Measurements from ENCODE around the gene SRCIN1.

Gene SRCIN1

DNA sequence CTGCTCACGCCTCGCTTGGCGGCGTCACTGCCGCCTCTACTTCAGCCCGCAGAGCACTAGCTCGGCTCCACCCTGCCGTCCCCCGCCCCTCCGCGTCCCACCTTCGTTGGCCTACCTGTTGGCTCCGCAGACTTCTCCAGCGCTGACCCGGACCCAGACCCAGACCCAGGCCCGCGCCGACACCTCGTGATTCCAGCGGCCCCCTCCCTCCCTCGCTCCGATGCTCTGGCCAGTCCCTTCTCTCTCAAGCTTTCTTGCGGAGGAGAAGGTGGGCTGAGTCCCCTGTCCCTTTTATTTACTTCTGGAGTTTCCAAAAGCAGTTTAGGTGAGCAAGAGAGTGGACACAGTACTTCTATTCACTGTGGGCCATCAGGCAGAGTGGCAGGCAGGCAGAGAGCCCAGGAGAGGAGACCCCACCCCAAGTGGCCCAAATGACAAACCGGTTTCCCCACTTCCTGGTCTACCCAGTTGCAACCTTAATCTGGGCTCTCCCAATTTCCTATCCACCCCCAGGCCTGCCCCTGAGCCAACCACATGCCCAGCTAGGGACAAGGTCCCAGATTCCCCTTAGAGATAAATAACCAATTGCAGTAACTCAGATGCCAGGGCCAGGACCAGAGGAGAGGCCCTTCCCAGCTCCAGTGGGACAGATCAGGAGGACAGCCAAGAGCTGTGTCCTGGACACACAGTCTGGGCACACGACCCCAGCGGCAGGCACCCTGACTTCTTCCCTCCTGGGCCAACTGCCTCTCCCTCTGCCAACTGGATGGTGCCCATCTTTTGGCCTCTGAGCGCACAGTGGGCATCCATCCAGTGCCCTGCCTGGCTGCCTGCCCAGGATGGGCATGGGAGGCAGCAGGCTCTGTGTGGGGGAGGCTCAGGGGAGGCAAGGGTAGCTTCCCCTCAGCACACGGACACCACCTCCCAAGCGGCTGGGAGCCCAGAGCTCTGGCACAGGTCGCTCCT is 1.2 kb upstream of the SRCIN1 start:
- Mint-ChIP-seq H3K4me1 (peaks cover 29% of the 10 kb centered on the region), H3K27ac (no peak overlapping the region), H3K9me3 (no peaks in the 10 kb centered on the region), H3K4me3 (peak overlapping the region; percentile 63), H3K36me3 (peaks cover 5% of the 10 kb centered on the region)
- no peak for DNase-seq (ENCODE audit: low spot score in 2 of 2)
- no peak for ATAC-seq

DNA sequence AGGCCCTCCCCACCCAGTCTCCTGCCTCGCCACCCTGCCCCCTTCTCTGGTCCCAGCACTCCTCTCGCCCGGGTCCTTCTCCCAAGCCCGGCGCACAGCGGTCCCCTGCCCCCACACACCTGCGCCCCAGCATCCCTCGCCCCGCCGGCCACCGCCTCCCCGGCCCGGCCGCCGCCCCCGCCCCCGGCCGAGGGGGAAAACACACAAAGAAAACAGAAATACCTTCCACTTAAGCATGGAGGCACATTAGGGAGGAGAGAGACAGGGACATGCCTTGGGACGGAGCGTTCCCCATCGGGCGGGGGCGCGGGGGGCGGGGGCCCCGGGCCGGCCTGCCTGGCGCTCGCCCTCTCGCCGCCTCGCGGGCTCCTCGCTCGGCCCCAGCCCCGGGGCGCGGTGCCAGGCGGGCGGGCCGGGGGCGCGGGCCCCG is 326 bp downstream of the SRCIN1 start:
- H3K4me3 Mint-ChIP-seq, result peak overlapping the region; percentile 63
- no peaks in the 10 kb centered on the region for H3K9me3 Mint-ChIP-seq
- H3K36me3 Mint-ChIP-seq, result peaks cover 5% of the 10 kb centered on the region
- no peak for DNase-seq (ENCODE audit: low spot score in 2 of 2)
- no peak overlapping the region for H3K27ac Mint-ChIP-seq
- peaks cover 35% of the 10 kb centered on the region for H3K4me1 Mint-ChIP-seq
- peak; percentile 1 for ATAC-seq

DNA sequence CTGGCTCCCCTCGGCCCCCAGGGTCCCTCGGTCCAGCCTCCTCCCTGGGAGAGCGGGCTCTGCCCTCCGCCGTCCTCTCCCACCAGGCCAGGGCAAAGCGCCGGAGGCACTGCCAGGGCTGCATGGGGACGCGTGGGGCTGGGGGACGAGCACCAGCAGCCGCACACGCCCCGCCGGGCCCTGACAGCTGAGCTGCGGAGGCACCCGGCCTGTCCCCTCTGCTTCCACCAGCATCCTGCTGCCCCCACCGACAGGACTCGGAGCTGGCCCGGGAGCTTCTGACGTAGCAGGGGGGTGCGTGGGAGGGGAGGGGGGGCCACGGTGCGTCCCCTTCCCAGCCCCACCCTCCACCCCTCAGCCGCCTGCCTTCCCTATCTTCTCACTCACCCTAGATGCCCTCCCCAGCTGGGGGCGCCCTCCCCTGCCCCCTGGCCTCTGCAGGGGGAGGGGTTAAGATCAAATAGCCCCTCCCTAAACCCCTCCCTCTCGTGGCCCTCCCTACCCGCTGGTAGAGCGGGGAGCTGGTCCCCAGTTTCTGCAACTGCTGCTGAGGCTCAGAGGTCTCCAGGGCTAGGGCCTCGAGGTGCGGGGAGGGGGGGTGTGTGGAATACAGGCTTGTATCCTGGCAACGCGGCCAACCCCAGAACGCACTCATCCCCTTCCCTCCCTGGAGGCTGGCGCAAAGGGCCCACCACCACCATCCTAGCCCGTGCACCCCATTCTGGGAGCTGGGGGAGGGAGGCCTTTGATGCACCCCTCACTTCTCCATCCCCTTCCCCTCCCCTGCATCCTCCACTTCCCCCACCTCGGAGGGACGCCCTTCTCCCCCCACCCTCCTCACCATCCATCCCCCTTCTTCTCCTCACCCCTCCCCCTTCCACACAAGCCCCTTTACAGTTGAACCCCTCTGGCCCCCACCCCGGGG is 1.0 kb downstream of the SRCIN1 start:
- ATAC-seq (peak; percentile 20), DNase-seq (ENCODE audit: low spot score in 2 of 2) (no peak)
- Mint-ChIP-seq H3K4me1 (peaks cover 35% of the 10 kb centered on the region), H3K36me3 (peaks cover 5% of the 10 kb centered on the region), H3K27ac (no peak overlapping the region), H3K4me3 (peak overlapping the region; percentile 63), H3K9me3 (no peaks in the 10 kb centered on the region)

DNA sequence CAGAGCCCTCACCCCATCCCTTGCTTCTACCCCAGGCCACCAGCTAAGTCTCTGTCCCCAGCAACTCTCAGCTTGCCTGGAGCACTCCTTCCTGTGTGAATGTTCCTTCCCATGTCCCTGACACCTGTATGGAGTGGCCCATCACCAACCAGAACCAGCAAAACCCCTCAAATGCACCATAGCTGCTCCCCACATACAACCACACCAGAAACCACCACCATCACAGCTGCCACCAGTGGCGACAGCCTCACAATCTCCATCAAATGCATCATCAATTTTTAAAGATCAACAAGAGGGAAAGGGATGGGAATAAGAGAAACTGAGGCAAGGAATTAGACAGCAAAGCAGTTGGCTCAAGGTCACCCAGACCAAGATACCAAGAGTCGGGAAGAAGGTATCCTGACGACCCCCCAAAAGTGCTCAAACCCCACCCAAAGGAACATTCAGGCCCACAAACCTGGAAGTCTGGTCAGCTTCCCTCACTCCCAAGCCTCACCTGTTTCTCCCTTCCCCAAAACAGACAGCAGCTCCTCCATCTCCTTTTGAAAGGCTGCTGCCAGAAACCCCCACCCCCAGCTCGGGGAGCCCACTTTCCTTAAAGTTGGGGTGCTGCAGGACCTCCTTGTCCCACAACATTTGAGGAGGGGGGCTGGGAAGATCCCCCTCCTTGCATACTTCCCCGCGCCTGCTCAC is 1.8 kb downstream of the SRCIN1 start:
- peaks cover 5% of the 10 kb centered on the region for H3K36me3 Mint-ChIP-seq
- H3K9me3 Mint-ChIP-seq, result no peaks in the 10 kb centered on the region
- ATAC-seq (no peak), DNase-seq (ENCODE audit: low spot score in 2 of 2) (no peak)
- H3K4me1 Mint-ChIP-seq, result peaks cover 35% of the 10 kb centered on the region
- no peak overlapping the region for H3K4me3 Mint-ChIP-seq
- H3K27ac Mint-ChIP-seq, result no peak overlapping the region

DNA sequence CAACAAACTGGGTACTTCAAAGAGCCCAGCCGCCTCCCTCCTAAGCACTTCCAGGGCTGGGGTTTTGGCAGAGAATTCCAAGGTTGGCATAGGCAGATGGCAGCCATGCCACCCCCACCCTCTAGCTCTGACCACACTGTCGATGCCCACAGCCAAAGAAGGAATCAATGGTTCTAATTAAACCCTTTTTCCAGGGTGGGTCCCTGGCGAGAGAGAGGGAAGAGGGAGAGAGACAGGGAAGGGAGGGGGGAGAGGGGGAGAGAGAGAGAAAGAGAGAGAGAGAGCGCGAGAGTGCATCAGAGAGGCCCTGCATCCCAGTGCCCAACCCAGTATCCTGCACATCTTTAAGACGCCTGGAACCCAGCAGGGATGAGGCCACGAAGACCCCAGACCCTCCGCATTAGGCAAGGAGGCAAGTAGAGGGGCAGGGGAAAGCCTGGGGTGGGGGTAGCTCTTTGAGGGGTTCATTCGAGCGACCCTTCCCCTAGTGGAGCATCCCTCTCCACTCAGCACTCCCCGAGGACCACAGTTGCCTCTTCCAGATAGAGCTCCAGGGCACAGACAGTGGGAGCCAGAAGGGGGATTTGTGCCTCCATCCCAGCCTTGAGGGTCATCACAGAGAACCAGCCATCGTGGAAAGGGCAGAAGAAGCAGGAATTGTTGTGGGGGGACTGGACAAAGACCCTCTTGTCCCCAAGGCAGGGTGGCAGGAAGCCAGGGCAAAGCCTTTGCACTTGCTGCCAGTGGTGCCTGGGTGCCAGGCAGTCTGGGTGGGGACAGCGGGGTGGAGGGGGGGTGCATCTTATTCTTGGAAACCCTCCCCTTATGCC is 2.6 kb downstream of the SRCIN1 start:
- no peak overlapping the region for H3K4me3 Mint-ChIP-seq

DNA sequence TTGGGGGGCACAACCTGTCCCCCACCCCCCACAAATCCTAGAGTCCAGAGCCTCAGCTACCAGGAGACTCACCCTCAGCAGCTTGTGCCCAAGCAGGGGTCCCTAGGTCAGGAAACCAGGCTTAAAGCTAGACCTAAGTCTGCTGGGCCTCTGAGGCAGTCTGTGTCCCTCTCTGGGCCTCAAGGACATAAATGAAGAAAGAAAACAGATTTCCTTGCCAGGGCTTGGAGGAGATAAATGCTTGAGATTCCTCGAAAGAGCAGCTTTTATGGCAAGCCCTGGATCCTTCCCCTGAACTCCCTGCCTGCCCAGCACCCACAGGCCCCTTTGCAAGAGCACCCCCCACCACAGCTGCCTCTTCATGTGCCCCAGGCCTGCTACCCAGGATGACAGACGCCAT is 3.3 kb downstream of the SRCIN1 start:
- peaks cover 5% of the 10 kb centered on the region for H3K36me3 Mint-ChIP-seq
- H3K4me3 Mint-ChIP-seq, result no peak overlapping the region
- no peak overlapping the region for H3K27ac Mint-ChIP-seq
- DNase-seq (ENCODE audit: low spot score in 2 of 2) (no peak), ATAC-seq (no peak)
- H3K4me1 Mint-ChIP-seq, result peaks cover 38% of the 10 kb centered on the region
- H3K9me3 Mint-ChIP-seq, result no peaks in the 10 kb centered on the region

More for the DNA sequence above, 2.6 kb downstream of the SRCIN1 start:
- ATAC-seq (no peak), DNase-seq (ENCODE audit: low spot score in 2 of 2) (no peak)
- H3K36me3 Mint-ChIP-seq, result peaks cover 5% of the 10 kb centered on the region
- no peaks in the 10 kb centered on the region for H3K9me3 Mint-ChIP-seq
- H3K27ac Mint-ChIP-seq, result no peak overlapping the region
- H3K4me1 Mint-ChIP-seq, result peaks cover 35% of the 10 kb centered on the region

DNA sequence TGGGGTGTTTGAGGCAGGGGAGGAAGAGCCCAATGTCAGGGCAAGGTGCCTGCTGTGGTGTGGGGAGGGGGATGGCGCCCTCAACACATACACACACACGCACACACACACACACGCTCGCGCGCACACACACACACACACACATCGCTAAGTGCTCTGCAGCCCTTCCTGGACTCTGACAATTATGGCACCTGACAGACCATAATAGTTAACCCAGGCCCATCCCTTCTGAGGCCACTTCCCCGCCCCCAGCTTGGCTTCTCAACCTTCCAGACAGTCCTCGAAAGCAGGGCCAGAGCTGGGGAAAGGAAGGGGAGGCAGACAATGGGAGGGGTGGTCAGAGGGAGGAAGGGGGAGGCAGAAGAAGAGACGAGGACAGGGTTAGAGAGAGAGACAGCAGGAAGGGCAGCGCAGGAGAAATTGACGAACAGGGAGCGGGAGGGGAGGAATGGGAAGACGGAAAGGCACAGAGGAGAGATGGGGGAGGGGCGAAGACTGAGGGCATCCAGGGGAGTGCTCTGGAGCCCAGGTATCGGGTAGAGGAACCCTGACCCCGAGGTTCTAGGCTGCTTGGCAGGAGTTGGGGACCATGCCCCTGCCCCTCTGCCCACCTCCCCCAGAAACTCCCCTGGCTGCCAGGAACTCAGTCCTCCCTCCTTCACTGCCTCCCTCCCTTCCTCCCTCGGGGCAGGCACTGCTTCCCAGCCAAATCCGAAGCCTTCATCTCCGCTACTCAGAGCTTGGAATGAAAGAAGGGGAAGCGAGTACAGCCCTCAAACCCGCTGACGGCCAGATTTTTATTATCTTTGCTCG is 4.0 kb downstream of the SRCIN1 start:
- no peak for ATAC-seq
- DNase-seq (ENCODE audit: low spot score in 2 of 2), result no peak
- Mint-ChIP-seq H3K27ac (no peak overlapping the region), H3K9me3 (no peaks in the 10 kb centered on the region), H3K4me3 (no peak overlapping the region), H3K36me3 (peaks cover under 1% of the 10 kb centered on the region), H3K4me1 (peaks cover 38% of the 10 kb centered on the region)

DNA sequence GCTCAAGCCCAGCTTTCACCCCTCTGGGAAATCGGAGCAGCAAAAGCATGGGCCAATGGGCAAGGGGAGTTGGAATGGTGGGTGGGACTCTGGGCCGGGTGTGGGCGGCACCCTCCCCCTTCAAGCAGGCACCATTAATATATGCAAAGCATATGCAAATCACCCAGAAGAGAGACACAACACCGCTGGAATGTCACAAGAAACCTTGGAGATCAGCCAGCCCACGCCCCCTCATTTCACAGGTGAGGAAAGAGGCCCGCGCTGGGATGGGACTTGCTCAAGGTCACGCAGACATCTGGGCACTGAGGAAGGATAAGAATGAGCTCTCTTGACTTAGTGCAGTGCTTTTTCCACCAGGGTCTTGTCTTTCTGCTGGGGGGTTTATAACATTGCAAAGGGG is 4.8 kb downstream of the SRCIN1 start:
- Mint-ChIP-seq H3K4me3 (no peak overlapping the region), H3K4me1 (peaks cover 38% of the 10 kb centered on the region), H3K27ac (no peak overlapping the region), H3K9me3 (no peaks in the 10 kb centered on the region), H3K36me3 (peaks cover 2% of the 10 kb centered on the region)
- ATAC-seq (no peak), DNase-seq (ENCODE audit: low spot score in 2 of 2) (no peak)

DNA sequence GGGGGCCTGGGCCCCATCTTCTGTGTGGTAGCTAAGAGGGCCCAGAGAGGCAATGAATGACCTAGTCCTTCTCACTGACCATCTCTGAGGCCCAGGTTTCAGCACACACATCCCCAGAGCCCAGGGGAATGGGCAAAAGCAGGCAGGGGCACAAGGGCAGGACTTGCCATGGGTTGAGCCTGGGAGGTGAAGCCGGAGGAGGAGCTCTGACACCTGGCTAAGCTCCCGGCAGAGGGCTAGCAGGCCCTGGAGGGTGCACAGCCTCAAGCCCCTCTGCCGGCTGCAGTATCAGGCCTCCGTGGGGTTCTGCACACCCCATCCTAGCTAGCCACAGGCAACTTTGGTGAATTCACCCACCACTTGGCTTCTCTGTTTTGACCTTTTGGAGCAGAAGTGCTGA is 5.3 kb downstream of the SRCIN1 start:
- Mint-ChIP-seq H3K9me3 (no peaks in the 10 kb centered on the region), H3K4me3 (no peak overlapping the region), H3K36me3 (peaks cover 5% of the 10 kb centered on the region), H3K4me1 (peaks cover 38% of the 10 kb centered on the region), H3K27ac (no peak overlapping the region)
- ATAC-seq (no peak), DNase-seq (ENCODE audit: low spot score in 2 of 2) (no peak)

DNA sequence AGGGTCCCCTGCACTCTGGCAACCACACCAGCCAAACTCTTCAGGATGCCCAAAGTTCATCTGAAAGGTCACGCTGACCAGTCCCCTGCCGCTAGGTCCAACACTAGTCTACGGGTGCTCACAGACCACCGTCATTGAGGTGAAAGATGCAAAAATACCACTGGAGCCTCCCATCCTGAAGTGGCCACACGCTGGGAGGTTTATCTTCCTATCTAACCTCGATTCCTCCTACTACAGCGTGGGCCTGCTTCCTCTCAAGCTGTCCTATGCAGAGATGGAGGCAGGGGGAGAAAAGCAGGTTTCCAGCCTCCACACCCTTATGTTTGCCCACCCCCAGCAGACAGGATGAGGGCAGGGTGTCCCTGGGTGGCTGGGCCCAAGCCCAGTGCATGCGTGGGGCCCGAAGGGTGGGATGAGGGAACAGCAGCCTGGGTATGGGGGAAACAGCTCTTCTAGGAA is 6.3 kb downstream of the SRCIN1 start:
- H3K36me3 Mint-ChIP-seq, result peaks cover 5% of the 10 kb centered on the region

DNA sequence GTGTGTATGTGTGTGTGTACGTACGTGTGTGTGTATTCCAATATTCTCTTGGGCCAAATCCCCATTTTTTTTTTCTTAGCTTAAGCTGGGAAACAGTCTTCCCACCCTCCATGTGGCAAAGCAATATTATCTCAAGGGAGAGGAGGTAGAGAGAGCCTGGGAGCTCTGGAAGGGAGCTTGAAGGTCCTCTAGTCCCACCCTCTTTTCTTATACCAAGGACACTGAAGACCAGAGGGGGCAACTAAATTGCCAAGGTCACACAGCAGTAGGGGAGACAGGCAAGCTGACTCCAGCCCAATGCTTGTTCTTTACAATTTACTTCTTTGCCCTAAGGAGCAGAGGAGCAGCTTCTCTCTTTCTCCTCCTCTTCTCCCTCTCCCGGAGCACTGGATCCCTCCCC is 6.8 kb downstream of the SRCIN1 start:
- no peak for ATAC-seq
- no peak for DNase-seq (ENCODE audit: low spot score in 2 of 2)
- no peaks in the 10 kb centered on the region for H3K9me3 Mint-ChIP-seq
- no peak overlapping the region for H3K4me3 Mint-ChIP-seq
- peaks cover 5% of the 10 kb centered on the region for H3K36me3 Mint-ChIP-seq
- peaks cover 37% of the 10 kb centered on the region for H3K4me1 Mint-ChIP-seq
- H3K27ac Mint-ChIP-seq, result no peak overlapping the region

More for the DNA sequence above, 6.3 kb downstream of the SRCIN1 start:
- Mint-ChIP-seq H3K9me3 (no peaks in the 10 kb centered on the region), H3K4me3 (no peak overlapping the region), H3K27ac (no peak overlapping the region), H3K4me1 (peaks cover 38% of the 10 kb centered on the region)
- no peak for ATAC-seq
- DNase-seq (ENCODE audit: low spot score in 2 of 2), result no peak

DNA sequence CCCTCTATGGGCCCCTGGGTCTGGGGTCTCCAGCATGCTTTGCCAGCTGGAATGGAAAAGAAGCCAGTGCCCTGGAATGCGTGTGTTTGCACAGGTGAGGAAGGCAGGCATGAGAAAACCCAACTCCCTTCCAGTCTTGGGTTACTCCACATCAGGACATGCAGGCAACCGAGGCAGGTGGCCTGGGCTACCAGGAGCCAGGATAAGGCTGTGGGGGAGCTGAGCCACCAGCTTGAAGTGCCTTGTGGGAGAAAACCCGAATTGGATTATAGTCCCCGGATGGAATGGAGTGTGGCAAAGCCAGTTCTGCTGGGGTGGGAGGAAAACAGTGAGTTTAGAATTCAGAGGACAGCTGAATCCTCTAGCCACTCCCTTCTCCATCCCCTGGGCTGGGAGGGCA is 7.2 kb downstream of the SRCIN1 start:
- no peaks in the 10 kb centered on the region for H3K9me3 Mint-ChIP-seq
- H3K4me1 Mint-ChIP-seq, result peaks cover 34% of the 10 kb centered on the region
- H3K36me3 Mint-ChIP-seq, result peaks cover 5% of the 10 kb centered on the region
- no peak overlapping the region for H3K4me3 Mint-ChIP-seq
- ATAC-seq (no peak), DNase-seq (ENCODE audit: low spot score in 2 of 2) (no peak)
- no peak overlapping the region for H3K27ac Mint-ChIP-seq

DNA sequence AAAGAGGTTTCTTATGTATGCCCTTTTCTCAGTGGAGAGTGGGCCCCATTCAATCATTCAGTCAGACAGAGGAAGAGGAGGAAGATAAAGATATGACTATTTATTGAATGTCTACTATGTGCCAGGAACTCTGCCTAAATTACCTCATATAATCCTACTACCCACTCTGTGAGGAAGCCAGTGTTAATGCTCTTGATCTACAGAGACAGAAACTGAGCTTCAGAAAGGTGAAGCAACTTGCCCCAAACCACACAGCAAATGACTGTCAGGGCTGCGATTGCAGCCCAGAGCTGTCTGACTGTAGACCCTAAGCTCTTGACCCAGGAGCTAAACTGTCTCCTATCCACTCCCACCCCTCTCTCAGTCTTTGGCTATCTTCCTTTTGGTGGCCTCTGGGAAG is 8.4 kb downstream of the SRCIN1 start:
- H3K36me3 Mint-ChIP-seq, result peaks cover 5% of the 10 kb centered on the region
- H3K9me3 Mint-ChIP-seq, result no peaks in the 10 kb centered on the region
- peak; percentile 57 for ATAC-seq
- no peak overlapping the region for H3K27ac Mint-ChIP-seq
- no peak for DNase-seq (ENCODE audit: low spot score in 2 of 2)
- no peak overlapping the region for H3K4me3 Mint-ChIP-seq
- peaks cover 40% of the 10 kb centered on the region for H3K4me1 Mint-ChIP-seq

DNA sequence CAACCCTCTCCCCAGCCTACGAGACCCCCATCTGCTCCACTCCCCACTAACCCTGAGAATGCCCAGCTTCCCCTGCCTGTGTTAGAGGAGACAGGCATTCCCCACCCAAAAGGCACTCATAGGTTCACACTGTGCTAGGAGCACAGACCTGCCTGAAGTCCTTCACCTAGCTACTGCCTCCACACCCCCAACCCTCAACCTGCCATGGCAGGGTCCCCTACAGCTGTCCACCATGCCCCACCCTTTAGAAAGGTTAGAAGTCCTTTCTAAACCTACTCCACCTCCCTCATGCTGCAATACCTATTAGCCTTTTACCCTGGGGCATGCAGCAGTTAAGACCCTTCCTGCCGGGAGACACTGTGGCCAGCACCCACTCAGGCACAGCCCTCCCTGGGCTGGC is 9.1 kb downstream of the SRCIN1 start:
- Mint-ChIP-seq H3K9me3 (no peaks in the 10 kb centered on the region), H3K36me3 (peaks cover 5% of the 10 kb centered on the region), H3K27ac (no peak overlapping the region), H3K4me3 (no peak overlapping the region), H3K4me1 (peaks cover 40% of the 10 kb centered on the region)
- DNase-seq (ENCODE audit: low spot score in 2 of 2), result no peak
- ATAC-seq, result no peak
